ENCODE data around the gene C9orf57.

DNA sequence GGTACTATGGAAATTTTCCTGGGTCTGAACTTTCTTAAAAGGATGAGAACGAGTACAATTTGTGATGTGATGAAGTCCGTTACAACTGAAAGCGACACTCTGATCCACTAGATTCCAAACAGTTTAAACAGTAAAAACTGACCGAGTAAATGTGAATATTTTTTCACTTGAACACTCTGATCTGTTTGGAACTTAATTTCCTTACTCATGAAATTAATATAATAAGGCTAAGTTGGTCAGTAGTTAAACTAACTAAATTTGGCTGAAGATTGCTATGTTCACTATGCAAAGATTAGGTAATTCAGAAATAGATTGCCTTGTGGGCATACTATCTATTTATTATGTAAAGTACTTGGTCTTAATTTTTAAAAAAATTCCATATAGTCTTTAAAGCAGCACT, at the start of gene C9orf57:
- TF ChIP-seq CTCF (IDR thresholded peaks at IDR 0.05) (no peak), POLR2A (IDR thresholded peaks at IDR 0.05) (no peak)

Measured in testis (tissue), 2 donors.